Mucosa of rectum (tissue), 2 donors: ENCODE measurements around the gene ZNF407.

Experiments
- H3K27ac ChIP-seq, 2 donors: one replicate each; pipeline ENCODE4 v1.7.0; 2013; ENCODE audit warnings: inconsistent platforms in 2 of 2, low read depth in 2 of 2, low read length in 2 of 2
- H3K27me3 ChIP-seq, 2 donors: one replicate each; pipeline ENCODE4 v1.7.0; 2013; ENCODE audit warnings: low read length in 2 of 2; ENCODE audit not compliant: control insufficient read depth in 2 of 2, insufficient read depth in 2 of 2
- H3K36me3 ChIP-seq, 2 donors: one replicate each; pipeline ENCODE4 v1.7.0; 2013; ENCODE audit warnings: low read length in 2 of 2; ENCODE audit not compliant: control insufficient read depth in 2 of 2, insufficient read depth in 2 of 2
- H3K4me1 ChIP-seq, 2 donors: one replicate each; pipeline ENCODE4 v1.7.0; 2013; ENCODE audit warnings: low read length in 2 of 2, mild to moderate bottlenecking in 1 of 2; ENCODE audit not compliant: control insufficient read depth in 2 of 2, insufficient read depth in 2 of 2
- H3K4me3 ChIP-seq, 2 donors: one replicate each; pipeline ENCODE4 v1.7.0; 2013; ENCODE audit warnings: low read length in 2 of 2
- H3K9ac ChIP-seq, 2 donors: one replicate each; pipeline ENCODE4 v1.7.0; 2013; ENCODE audit warnings: low read length in 2 of 2, low read depth in 1 of 2, mild to moderate bottlenecking in 1 of 2
- H3K9me3 ChIP-seq, 2 donors: one replicate each; pipeline ENCODE4 v1.7.0; 2013; ENCODE audit warnings: low read length in 2 of 2; ENCODE audit not compliant: control insufficient read depth in 2 of 2
- donor health status: healthy.
- donor health status: Normal muscosa, but diverticular disease.

Gene ZNF407

GRCh38 chr18:74876630-74877243 is 279.1 kb downstream of the ZNF407 start:
- Histone ChIP-seq H3K9me3 (no peaks in the 10 kb centered on the region), H3K36me3 (peaks cover 0 to 3% of the 10 kb centered on the region in 2 donors), H3K9ac (no peak overlapping the region), H3K27me3 (no peaks in the 10 kb centered on the region), H3K4me1 (no peaks in the 10 kb centered on the region), H3K27ac (no peak overlapping the region), H3K4me3 (no peak overlapping the region)

- Histone ChIP-seq H3K9ac (no peak overlapping the region), H3K9me3 (no peaks in the 10 kb centered on the region), H3K4me3 (no peak overlapping the region), H3K27ac (no peak overlapping the region), H3K27me3 (no peaks in the 10 kb centered on the region), H3K36me3 (peaks cover 0 to 3% of the 10 kb centered on the region in 2 donors), H3K4me1 (no peaks in the 10 kb centered on the region)
These were observed 280.6 kb downstream of the ZNF407 start for GRCh38 chr18:74878267-74878666.

DNA sequence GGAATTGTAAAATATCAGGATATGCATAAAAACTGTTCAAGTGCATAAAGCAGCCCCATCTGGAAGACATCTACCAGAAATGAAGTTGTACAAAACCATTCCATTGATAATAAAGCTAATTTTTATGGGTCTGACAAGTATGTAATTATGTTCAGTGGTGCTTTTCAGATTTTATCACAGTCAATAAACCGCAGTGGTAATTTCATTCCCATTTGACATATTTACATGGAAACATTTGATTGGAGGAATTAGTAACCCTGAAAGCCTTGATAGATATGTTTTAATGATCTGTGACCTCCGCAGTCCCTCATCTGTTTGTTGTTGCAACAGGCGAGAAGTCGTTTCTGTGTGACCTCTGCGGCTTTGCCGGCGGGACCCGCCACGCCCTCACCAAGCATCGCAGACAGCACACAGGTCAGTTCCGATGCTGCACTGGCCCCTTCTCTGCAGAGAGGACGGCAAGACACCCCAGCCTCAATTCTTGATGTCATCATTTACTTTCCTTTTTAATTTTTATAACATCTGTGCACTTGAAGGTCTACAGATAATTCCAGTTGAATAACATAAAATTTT is 283.1 kb downstream of the ZNF407 start:
- Histone ChIP-seq H3K27ac (no peak overlapping the region), H3K9me3 (no peaks in the 10 kb centered on the region), H3K36me3 (peaks cover 0 to 3% of the 10 kb centered on the region in 2 donors), H3K27me3 (no peaks in the 10 kb centered on the region), H3K9ac (no peak overlapping the region), H3K4me3 (no peak overlapping the region), H3K4me1 (peaks cover 0 to 2% of the 10 kb centered on the region in 2 donors)

DNA sequence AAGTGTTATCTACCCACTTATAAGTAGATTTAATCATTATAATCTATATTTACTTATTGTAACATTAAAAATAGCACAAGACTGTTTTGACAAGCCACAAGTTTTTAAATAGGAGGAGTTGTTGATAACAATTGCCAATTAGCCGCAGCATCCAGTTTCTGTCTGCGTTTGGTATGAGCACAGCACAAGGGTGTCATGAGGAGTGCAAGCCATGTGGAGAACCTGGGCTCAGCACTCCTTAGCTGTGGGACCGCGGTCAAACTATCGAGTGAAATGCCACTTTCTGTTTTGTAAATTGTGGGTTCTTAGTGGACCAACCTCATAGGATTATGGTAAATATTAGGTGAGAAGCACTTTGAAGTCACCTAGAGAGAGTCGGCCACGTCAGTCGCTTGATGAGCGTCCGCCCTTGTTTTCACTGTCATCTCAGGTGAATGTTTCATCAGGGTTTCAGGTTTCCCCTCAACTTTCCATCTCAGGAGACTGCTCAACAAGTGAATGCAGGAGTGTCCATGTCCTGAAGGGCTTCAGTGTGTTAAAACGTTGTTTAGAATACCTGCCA is 294.5 kb downstream of the ZNF407 start:
- Histone ChIP-seq H3K4me1 (no peaks in the 10 kb centered on the region), H3K4me3 (no peak overlapping the region), H3K36me3 (peaks cover 0 to 2% of the 10 kb centered on the region in 2 donors), H3K27ac (no peak overlapping the region), H3K27me3 (no peaks in the 10 kb centered on the region), H3K9ac (no peak overlapping the region), H3K9me3 (no peaks in the 10 kb centered on the region)

GRCh38 chr18:74895686-74896085 is 298.0 kb downstream of the ZNF407 start:
- Histone ChIP-seq H3K4me3 (no peak overlapping the region), H3K4me1 (no peaks in the 10 kb centered on the region), H3K9me3 (no peaks in the 10 kb centered on the region), H3K9ac (no peak overlapping the region), H3K27ac (no peak overlapping the region), H3K27me3 (no peaks in the 10 kb centered on the region), H3K36me3 (no peaks in the 10 kb centered on the region)

GRCh38 chr18:74896390-74896991 is 298.8 kb downstream of the ZNF407 start:
- Histone ChIP-seq H3K4me1 (no peaks in the 10 kb centered on the region), H3K9ac (no peak overlapping the region), H3K27me3 (no peaks in the 10 kb centered on the region), H3K4me3 (no peak overlapping the region), H3K36me3 (no peaks in the 10 kb centered on the region), H3K27ac (no peak overlapping the region), H3K9me3 (no peaks in the 10 kb centered on the region)

DNA sequence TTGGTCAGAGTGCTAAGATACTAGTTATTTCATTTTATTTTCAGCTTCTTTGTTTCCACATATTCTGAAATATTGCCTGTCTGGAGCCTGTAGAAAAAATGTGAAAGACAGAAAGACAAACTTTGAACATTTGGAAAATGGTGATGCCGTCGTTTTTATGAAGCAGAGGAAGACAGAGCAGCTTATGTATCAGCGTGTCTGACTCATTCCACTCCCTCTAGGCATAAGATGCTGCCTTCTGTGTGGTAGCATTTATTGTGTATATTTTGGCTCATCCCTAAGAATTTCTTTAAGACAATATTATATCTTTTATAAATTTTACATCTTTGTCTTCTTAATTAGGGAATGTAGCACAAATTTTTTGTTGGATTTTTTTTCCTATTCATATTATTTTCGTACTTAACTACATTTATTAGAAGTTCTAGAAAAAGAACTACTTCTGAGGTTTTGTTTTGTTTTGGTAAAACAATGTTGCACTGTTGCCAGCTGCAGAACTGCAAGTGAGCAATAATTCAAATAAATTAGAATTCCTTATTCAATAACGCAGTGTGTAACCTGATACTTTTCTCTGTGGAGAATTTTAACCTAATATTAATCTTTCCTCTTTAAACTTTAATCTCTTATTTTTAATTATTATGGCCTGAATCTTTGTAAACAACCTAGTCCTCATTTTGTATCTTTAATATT is 300.4 kb downstream of the ZNF407 start:
- no peak overlapping the region for H3K4me3 ChIP-seq
- H3K9me3 ChIP-seq: no peaks in the 10 kb centered on the region
- no peaks in the 10 kb centered on the region for H3K27me3 ChIP-seq
- H3K36me3 ChIP-seq: no peaks in the 10 kb centered on the region
- H3K27ac ChIP-seq: no peak overlapping the region
- H3K9ac ChIP-seq: no peak overlapping the region
- no peaks in the 10 kb centered on the region for H3K4me1 ChIP-seq

- Histone ChIP-seq H3K27ac (no peak overlapping the region), H3K9me3 (no peaks in the 10 kb centered on the region), H3K4me3 (no peak overlapping the region), H3K9ac (no peak overlapping the region), H3K4me1 (no peaks in the 10 kb centered on the region), H3K36me3 (no peaks in the 10 kb centered on the region), H3K27me3 (no peaks in the 10 kb centered on the region)
These were observed 301.3 kb downstream of the ZNF407 start for GRCh38 chr18:74898965-74899364.

- Histone ChIP-seq H3K27ac (no peak overlapping the region), H3K27me3 (no peaks in the 10 kb centered on the region), H3K9me3 (no peaks in the 10 kb centered on the region), H3K4me3 (no peak overlapping the region), H3K9ac (no peak overlapping the region), H3K4me1 (no peaks in the 10 kb centered on the region), H3K36me3 (no peaks in the 10 kb centered on the region)
These were observed 301.9 kb downstream of the ZNF407 start for GRCh38 chr18:74899554-74899953.
